ENCODE results near the gene FGFBP1.

DNA sequence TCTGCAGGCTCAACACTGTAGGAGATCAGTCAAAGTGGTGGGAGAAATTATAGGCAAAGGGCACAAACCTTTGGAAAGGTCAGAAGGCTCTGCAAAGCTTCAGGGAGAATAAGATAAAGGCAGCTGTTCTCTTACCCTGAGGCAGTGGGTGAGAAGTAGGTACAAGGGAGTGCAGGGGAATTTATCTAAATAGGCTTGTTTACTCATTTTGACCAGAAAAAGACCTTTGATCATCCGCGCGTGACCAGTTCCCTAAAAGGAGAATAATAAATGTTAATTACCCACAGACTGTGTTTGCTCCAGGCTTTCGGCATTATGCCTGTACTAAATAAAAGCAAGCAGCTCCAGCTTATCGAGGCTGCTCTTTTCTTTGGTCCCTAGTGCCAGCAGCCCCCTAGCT lies 15.1 kb upstream of the FGFBP1 start:
- TF ChIP-seq, protein P1, sequence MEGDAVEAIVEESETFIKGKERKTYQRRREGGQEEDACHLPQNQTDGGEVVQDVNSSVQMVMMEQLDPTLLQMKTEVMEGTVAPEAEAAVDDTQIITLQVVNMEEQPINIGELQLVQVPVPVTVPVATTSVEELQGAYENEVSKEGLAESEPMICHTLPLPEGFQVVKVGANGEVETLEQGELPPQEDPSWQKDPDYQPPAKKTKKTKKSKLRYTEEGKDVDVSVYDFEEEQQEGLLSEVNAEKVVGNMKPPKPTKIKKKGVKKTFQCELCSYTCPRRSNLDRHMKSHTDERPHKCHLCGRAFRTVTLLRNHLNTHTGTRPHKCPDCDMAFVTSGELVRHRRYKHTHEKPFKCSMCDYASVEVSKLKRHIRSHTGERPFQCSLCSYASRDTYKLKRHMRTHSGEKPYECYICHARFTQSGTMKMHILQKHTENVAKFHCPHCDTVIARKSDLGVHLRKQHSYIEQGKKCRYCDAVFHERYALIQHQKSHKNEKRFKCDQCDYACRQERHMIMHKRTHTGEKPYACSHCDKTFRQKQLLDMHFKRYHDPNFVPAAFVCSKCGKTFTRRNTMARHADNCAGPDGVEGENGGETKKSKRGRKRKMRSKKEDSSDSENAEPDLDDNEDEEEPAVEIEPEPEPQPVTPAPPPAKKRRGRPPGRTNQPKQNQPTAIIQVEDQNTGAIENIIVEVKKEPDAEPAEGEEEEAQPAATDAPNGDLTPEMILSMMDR (conservative IDR thresholded peaks at IDR 0.05): no peak
- no peak for TF ChIP-seq EZH2 (IDR thresholded peaks at IDR 0.05; ENCODE audit: low read depth)
